K562 (cell line): ENCODE measurements around the gene TRPC1. TPM values are rescaled to one million over a fixed set of nuclear protein-coding genes. Genes with fewer than 3 reads are reported as not detected.

Source experiments
- CCAR2 ChIP-seq: fragments of 200-400 bp; formaldehyde crosslinking; IDR thresholded peaks from 2 replicates; pipeline ENCODE4 v1.6.1; 2017; ENCODE audit warnings: mild to moderate bottlenecking, low read depth, low read length
- CSDE1 ChIP-seq, 2 experiments: fragments of 450-650 bp; IDR thresholded peaks; 2 replicates each; pipeline ENCODE4 v1.6.1; 2016; ENCODE audit warnings: mild to moderate bottlenecking in 1 of 2
- GABPB2 ChIP-seq: fragments of 250-450 bp; sonication (Bioruptor Pico); conservative IDR thresholded peaks from 2 replicates; pipeline ENCODE4 v1.5.1; 2021; ENCODE audit warnings: mild to moderate bottlenecking
- NR2C1 ChIP-seq, 2 experiments: fragments of 450-650 bp; IDR thresholded peaks; 2 replicates each; pipeline ENCODE4 v1.6.1; 2017; ENCODE audit warnings: mild to moderate bottlenecking in 2 of 2, antibody characterized with exemption in 1 of 2, inconsistent platforms in 1 of 2, missing compliant biosample characterization in 1 of 2, missing genetic modification characterization in 1 of 2
- RUNX1 ChIP-seq: sonication (generic); IDR thresholded peaks from 2 replicates; pipeline ENCODE4 v1.6.1; 2016; ENCODE audit warnings: antibody characterized with exemption, low read depth
- SIN3A ChIP-seq, 2 experiments: fragments of 150-350 bp in 1 of 2; IDR thresholded peaks; 2 replicates each; pipeline ENCODE4 v1.6.1; 2011 to 2016; ENCODE audit warnings: borderline replicate concordance in 2 of 2, low read depth in 2 of 2, low read length in 2 of 2, mild to moderate bottlenecking in 2 of 2, moderate library complexity in 2 of 2; ENCODE audit not compliant: control insufficient read depth in 1 of 2
- SRSF1 ChIP-seq: fragments of 200-400 bp; formaldehyde crosslinking; IDR thresholded peaks from 2 replicates; pipeline ENCODE4 v1.6.1; 2017; ENCODE audit warnings: mild to moderate bottlenecking, low read depth, low read length, moderate library complexity
- STAT5B ChIP-seq: fragments of 250-450 bp; sonication (Bioruptor Pico); IDR thresholded peaks from 2 replicates; pipeline ENCODE4 v1.8.0; 2021; ENCODE audit warnings: mild to moderate bottlenecking, inconsistent platforms
- ZC3H11A ChIP-seq: IDR thresholded peaks from 2 replicates; pipeline ENCODE4 v1.6.1; 2012; ENCODE audit warnings: low read depth, low read length, improper control_type of control experiment
- ZNF239 ChIP-seq: fragments of 250-450 bp; sonication (Bioruptor Pico); IDR thresholded peaks from 2 replicates; pipeline ENCODE4 v1.4.0; 2020; ENCODE audit warnings: mild to moderate bottlenecking
- ZSCAN29 ChIP-seq: fragments of 450-650 bp; IDR thresholded peaks from 2 replicates; pipeline ENCODE4 v1.6.1; 2017
- polyA plus RNA-seq, 8 experiments: library from polyadenylated mRNA; depleted of rRNA in 4 of 8; stranded (reverse) in 5 of 8; unstranded in 3 of 8; fragments of >200 nt; fragmentation: Nextera tagmentation in 2 of 8; fragmentation: Illumina TruSeq in 1 of 8; extraction: Ambion mirVana in 2 of 8; extraction: Trizol in 1 of 8; gene quantifications; 2 replicates each; pipeline versions ENCODE4 v1.2.1 to v1.2.3, GENCODE V29; 2011 to 2014; ENCODE audit warnings: inconsistent platforms in 1 of 8, missing spikeins in 1 of 8
- total RNA-seq, 7 experiments: library from RNA; depleted of rRNA in 6 of 7; stranded (reverse); fragments of >200 nt in 6 of 7; fragmentation: Illumina TruSeq in 2 of 7; extraction: Trizol in 2 of 7; gene quantifications; 2 replicates each; pipeline versions ENCODE4 v1.2.1 to v1.2.3, GENCODE V29; 2011 to 2021; ENCODE audit warnings: low replicate concordance in 1 of 7
- TF ChIP-seq, protein P1 (sequence below): fragments of 250-450 bp; sonication (Bioruptor Pico); IDR thresholded peaks from 2 replicates; pipeline ENCODE4 v1.5.0; 2021; ENCODE audit warnings: mild to moderate bottlenecking, moderate library complexity
- TF ChIP-seq, protein P2 (sequence below), 2 experiments: fragments of 450-650 bp in 1 of 2; IDR thresholded peaks; 2 replicates each; pipeline ENCODE4 v1.6.1; 2011 to 2017; ENCODE audit warnings: low read depth in 2 of 2, antibody characterized with exemption in 1 of 2, borderline replicate concordance in 1 of 2, low read length in 1 of 2, mild to moderate bottlenecking in 1 of 2, mixed read lengths in 1 of 2; ENCODE audit not compliant: control insufficient read depth in 1 of 2
- TF ChIP-seq, protein P3 (sequence below): fragments of 250-450 bp; sonication (Bioruptor Pico); IDR thresholded peaks from 2 replicates; pipeline ENCODE4 v1.4.0; 2020

Gene TRPC1
- total and polyA plus RNA-seq, 9 of the 15 experiments (the other 6 are each of a cell fraction or from before 2014, with no cell fraction given), result 1.4 to 6.5 (median 3.0) TPM

DNA sequence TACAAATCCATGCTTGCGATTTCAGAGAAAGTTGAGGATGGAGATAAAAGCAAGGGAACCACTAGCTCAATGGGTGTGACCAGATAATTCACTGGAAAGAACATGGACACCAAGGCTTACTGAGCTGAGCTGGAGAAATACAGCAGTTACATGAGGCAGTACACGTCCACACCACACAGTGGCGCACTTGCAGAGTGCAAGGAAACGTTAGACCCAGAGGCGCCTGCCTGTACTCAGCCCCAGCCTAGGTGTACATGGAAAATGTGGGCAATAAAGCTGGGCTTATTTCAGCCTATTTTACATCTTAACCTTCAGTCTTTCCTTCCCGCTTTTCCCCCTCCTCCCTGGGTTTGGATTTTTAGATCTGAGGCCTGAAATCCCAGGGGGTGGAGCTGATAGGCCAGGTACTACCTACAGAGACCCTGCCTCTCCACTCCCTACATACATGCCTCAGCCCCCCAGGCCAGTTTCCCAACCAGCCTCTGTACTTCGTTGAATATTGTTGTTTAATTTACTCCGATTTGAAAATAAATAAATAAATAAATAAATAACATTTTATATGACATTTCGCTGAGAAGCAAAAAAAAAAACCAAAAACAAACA, 105.0 kb downstream of the TRPC1 start (continued):
- TF ChIP-seq, protein P1, sequence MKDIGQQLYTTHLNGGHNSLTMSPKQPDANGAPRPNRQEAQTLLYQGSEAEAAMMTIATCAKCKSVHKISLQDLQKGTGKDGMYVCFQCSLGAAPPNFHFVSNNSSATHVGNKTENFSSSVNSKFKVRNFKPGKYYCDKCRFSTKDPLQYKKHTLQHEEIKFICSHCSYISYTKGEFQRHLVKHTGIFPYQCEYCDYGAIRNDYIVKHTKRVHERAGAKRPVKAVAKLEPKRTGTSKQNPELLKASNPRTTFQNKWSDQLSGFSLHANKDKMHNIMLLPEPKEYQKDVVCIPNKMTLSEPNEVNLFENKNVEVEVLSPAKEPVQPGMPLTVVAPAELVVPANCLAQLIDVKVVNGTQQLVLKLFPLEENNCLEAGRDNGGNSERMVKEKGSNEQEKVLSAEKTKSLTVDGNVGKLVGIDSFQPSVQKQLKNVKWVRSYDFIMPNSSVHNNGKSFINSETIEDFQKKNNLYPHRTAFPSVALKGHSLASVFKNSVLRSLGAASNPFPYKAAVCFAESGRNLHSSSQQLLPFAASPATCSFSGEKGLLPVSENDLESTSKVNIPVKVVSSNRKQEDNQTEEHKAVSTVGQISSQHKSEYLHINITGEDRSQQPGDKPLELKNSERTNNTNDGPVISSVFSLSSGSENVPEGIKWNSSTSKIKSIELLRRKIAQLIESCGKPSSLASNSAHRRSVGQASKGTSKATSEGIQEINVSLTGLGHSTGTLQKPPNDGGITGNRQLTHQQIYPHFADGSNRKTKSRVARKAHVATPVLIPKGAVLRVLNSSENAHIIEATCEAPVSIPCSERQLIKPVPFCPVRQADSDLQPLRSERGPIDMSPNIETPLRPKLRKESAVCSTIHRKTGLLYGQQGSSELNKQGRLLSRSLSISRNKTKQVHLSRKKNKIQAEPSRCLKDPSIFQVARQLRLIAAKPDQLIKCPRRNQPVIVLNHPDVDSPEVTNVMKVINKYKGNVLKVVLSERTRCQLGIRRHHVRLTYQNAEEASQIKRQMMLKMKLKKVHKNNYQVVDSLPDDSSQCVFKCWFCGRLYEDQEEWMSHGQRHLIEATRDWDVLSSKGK, result no peak
- TF ChIP-seq GABPB2 (CRISPR knock-in tag) (no peak), SRSF1 (no peak), CSDE1 (IDR thresholded peaks at IDR 0.05) (no peak), STAT5B (CRISPR knock-in tag) (no peak), ZC3H11A (no peak), ZSCAN29 (no peak), SIN3A (IDR thresholded peaks at IDR 0.05; ENCODE audit: borderline replicate concordance in 2 of 2, control insufficient read depth in 1 of 2, low read depth in 2 of 2, low read length in 2 of 2) (no peak), ZNF239 (CRISPR knock-in tag) (no peak), RUNX1 (no peak), CCAR2 (no peak), NR2C1 (IDR thresholded peaks at IDR 0.05) (no peak), NR2C1 (tag; IDR thresholded peaks at IDR 0.05) (no peak)
- TF ChIP-seq, protein P2, sequence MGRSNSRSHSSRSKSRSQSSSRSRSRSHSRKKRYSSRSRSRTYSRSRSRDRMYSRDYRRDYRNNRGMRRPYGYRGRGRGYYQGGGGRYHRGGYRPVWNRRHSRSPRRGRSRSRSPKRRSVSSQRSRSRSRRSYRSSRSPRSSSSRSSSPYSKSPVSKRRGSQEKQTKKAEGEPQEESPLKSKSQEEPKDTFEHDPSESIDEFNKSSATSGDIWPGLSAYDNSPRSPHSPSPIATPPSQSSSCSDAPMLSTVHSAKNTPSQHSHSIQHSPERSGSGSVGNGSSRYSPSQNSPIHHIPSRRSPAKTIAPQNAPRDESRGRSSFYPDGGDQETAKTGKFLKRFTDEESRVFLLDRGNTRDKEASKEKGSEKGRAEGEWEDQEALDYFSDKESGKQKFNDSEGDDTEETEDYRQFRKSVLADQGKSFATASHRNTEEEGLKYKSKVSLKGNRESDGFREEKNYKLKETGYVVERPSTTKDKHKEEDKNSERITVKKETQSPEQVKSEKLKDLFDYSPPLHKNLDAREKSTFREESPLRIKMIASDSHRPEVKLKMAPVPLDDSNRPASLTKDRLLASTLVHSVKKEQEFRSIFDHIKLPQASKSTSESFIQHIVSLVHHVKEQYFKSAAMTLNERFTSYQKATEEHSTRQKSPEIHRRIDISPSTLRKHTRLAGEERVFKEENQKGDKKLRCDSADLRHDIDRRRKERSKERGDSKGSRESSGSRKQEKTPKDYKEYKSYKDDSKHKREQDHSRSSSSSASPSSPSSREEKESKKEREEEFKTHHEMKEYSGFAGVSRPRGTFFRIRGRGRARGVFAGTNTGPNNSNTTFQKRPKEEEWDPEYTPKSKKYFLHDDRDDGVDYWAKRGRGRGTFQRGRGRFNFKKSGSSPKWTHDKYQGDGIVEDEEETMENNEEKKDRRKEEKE (IDR thresholded peaks at IDR 0.05; ENCODE audit: borderline replicate concordance in 1 of 2, control insufficient read depth in 1 of 2, low read depth in 2 of 2, low read length in 1 of 2), result no peak
- TF ChIP-seq, protein P3, sequence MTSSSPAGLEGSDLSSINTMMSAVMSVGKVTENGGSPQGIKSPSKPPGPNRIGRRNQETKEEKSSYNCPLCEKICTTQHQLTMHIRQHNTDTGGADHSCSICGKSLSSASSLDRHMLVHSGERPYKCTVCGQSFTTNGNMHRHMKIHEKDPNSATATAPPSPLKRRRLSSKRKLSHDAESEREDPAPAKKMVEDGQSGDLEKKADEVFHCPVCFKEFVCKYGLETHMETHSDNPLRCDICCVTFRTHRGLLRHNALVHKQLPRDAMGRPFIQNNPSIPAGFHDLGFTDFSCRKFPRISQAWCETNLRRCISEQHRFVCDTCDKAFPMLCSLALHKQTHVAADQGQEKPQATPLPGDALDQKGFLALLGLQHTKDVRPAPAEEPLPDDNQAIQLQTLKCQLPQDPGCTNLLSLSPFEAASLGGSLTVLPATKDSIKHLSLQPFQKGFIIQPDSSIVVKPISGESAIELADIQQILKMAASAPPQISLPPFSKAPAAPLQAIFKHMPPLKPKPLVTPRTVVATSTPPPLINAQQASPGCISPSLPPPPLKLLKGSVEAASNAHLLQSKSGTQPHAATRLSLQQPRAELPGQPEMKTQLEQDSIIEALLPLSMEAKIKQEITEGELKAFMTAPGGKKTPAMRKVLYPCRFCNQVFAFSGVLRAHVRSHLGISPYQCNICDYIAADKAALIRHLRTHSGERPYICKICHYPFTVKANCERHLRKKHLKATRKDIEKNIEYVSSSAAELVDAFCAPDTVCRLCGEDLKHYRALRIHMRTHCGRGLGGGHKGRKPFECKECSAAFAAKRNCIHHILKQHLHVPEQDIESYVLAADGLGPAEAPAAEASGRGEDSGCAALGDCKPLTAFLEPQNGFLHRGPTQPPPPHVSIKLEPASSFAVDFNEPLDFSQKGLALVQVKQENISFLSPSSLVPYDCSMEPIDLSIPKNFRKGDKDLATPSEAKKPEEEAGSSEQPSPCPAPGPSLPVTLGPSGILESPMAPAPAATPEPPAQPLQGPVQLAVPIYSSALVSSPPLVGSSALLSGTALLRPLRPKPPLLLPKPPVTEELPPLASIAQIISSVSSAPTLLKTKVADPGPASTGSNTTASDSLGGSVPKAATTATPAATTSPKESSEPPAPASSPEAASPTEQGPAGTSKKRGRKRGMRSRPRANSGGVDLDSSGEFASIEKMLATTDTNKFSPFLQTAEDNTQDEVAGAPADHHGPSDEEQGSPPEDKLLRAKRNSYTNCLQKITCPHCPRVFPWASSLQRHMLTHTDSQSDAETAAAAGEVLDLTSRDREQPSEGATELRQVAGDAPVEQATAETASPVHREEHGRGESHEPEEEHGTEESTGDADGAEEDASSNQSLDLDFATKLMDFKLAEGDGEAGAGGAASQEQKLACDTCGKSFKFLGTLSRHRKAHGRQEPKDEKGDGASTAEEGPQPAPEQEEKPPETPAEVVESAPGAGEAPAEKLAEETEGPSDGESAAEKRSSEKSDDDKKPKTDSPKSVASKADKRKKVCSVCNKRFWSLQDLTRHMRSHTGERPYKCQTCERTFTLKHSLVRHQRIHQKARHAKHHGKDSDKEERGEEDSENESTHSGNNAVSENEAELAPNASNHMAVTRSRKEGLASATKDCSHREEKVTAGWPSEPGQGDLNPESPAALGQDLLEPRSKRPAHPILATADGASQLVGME, result no peak
